ENCODE data around the gene SRPK1.

Gene SRPK1

DNA sequence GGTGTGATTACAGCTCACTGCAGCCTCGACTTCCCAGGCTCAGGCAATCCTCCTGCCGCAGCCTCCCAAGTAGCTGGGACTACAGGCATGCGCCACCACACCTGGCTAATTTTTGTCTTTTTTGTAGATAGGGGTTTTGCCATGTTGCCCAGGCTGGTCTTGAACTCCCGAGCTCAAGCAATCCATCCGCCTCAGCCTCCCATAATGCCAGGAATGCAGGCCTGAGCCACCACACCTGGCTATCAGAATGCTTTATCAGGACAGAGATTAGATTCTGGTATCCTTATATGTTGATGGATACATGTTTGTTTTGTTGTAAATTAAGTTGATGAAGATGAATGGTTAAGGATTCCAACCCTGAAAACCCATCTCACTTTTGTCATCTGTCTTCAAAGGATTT, 91.6 kb downstream of the SRPK1 start:
- no peak for DNase-seq (ENCODE audit: low read depth, low spot score)
- H3K36me3 ChIP-seq (ENCODE audit: control insufficient read depth, insufficient read depth, low read length), result peaks cover 3% of the 10 kb centered on the region; the same call in 1 of the 2 replicates
- H3K4me1 ChIP-seq (ENCODE audit: control insufficient read depth, insufficient read depth, low read length), result no peaks in the 10 kb centered on the region
- H3K9me3 ChIP-seq (ENCODE audit: control insufficient read depth, insufficient read depth, low read length), result no peaks in the 10 kb centered on the region
- WGBS (ENCODE audit: insufficient coverage, insufficient read length), result no CpG with 5 or more reads among the region's 5 CpGs
- no peak overlapping the region for H3K27ac ChIP-seq (ENCODE audit: low read length)
- no peak overlapping the region for H3K4me3 ChIP-seq (ENCODE audit: low read length)
- H3K27me3 ChIP-seq (ENCODE audit: control insufficient read depth, insufficient read depth, low read length), result peaks cover 2% of the 10 kb centered on the region; the same call in 1 of the 2 replicates

DNA sequence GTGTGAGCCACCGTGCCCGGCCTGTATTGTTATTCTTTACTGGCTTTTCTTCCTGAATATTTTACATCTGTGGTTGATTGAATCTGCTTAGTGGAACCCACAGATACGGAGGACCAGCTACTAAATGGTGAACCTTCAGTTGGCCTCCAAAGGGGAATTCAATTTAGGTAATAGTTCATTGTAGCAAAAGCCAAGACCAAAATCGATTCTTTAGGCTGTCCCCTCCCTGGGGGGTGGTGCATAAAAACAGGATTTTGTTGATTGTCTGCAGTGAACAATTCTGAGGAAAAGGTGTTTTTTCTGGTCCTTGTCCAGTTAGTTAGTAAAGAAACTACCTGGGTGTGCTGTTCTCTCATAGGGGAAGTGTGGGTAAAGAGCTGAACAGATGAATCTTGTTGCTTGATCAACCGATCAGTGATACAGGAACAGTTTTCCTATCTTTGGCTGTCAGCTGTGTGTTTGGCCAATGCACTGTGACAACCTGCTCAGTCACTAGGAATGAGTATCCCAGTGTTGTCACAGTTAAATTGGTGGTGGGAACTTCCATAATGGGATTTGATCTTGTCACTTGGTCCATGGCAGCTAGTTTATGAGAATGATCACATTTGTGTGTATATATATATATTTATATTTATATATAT, 96.2 kb downstream of the SRPK1 start:
- Histone ChIP-seq H3K36me3 (ENCODE audit: control insufficient read depth, insufficient read depth, low read length) (no peaks in the 10 kb centered on the region), H3K4me3 (ENCODE audit: low read length) (no peak overlapping the region), H3K9me3 (ENCODE audit: control insufficient read depth, insufficient read depth, low read length) (no peaks in the 10 kb centered on the region), H3K27me3 (ENCODE audit: control insufficient read depth, insufficient read depth, low read length) (peaks cover 2% of the 10 kb centered on the region; the same call in 1 of the 2 replicates), H3K27ac (ENCODE audit: low read length) (no peak overlapping the region), H3K4me1 (ENCODE audit: control insufficient read depth, insufficient read depth, low read length) (no peaks in the 10 kb centered on the region)
- no CpG with 5 or more reads among the region's 5 CpGs for WGBS (ENCODE audit: insufficient coverage, insufficient read length)
- no peak for DNase-seq (ENCODE audit: low read depth, low spot score)

DNA sequence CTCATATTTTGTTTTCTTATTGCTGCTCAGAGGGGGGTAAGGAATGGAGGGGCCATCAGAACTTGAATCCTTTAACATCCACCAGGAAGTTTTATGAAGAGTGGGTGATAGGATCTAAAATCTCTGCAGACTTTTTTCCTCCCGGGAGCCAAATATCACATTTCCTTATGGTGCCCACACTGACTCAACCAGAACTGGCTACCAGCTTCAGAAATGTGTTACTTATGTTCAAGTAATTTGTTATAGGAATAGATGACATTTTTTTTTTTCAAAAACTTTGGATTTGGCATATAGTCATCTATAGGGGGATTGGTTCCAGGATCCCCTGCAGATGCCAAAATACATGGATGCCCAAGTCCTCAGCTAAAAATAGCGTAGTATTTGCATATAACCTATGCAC, 97.3 kb downstream of the SRPK1 start:
- no peak for DNase-seq (ENCODE audit: low read depth, low spot score)
- H3K9me3 ChIP-seq (ENCODE audit: control insufficient read depth, insufficient read depth, low read length), result no peaks in the 10 kb centered on the region
- peaks cover 2% of the 10 kb centered on the region; the same call in 1 of the 2 replicates for H3K27me3 ChIP-seq (ENCODE audit: control insufficient read depth, insufficient read depth, low read length)
- H3K27ac ChIP-seq (ENCODE audit: low read length), result no peak overlapping the region
- H3K36me3 ChIP-seq (ENCODE audit: control insufficient read depth, insufficient read depth, low read length), result no peaks in the 10 kb centered on the region
- H3K4me1 ChIP-seq (ENCODE audit: control insufficient read depth, insufficient read depth, low read length), result no peaks in the 10 kb centered on the region
- H3K4me3 ChIP-seq (ENCODE audit: low read length), result no peak overlapping the region
- WGBS (ENCODE audit: insufficient coverage, insufficient read length), result no CpG with 5 or more reads among the region's 2 CpGs

DNA sequence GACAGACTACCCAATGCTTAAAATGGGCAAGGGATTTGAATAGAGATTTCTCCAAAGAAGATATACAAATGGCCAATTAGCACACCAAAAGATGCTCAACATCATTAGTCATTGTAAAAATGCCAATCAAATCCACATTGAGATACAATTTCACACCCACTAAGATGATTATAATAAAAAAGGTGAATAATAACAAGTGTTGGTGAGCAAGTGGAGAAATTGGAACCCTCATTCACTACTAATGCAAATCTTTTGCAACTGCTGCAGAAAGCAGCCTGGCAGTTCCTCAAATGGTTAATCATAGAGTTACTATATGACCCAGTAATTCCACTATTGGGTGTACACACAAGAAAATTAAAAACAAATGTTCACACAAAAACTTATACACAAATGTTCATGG, 103.4 kb downstream of the SRPK1 start:
- H3K4me3 ChIP-seq (ENCODE audit: low read length), result no peak overlapping the region

DNA sequence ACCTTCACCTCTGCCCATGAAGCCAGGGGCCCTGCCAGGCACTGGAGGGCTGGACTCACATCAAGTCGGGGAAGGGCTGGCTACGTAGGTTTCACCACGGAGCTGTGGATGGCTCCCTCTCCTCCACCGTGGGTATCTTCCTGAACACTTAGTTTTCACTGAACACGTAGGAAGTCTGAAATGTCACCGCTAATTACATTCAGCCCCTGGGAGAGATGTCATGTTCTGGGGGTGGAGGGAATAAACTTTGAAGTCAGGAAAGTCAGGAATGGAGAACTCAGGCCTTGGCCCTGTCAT, 109.3 kb downstream of the SRPK1 start:
- no peaks in the 10 kb centered on the region for H3K27me3 ChIP-seq (ENCODE audit: control insufficient read depth, insufficient read depth, low read length)
- H3K9me3 ChIP-seq (ENCODE audit: control insufficient read depth, insufficient read depth, low read length), result no peaks in the 10 kb centered on the region
- H3K27ac ChIP-seq (ENCODE audit: low read length), result no peak overlapping the region
- H3K4me3 ChIP-seq (ENCODE audit: low read length), result no peak overlapping the region
- H3K36me3 ChIP-seq (ENCODE audit: control insufficient read depth, insufficient read depth, low read length), result no peaks in the 10 kb centered on the region
- WGBS (ENCODE audit: insufficient coverage, insufficient read length), result no CpG with 5 or more reads among the region's 6 CpGs
- peaks cover 4% of the 10 kb centered on the region for H3K4me1 ChIP-seq (ENCODE audit: control insufficient read depth, insufficient read depth, low read length)
- DNase-seq (ENCODE audit: low read depth, low spot score), result no peak

More for the DNA sequence above, 103.4 kb downstream of the SRPK1 start:
- no peaks in the 10 kb centered on the region for H3K36me3 ChIP-seq (ENCODE audit: control insufficient read depth, insufficient read depth, low read length)
- no peaks in the 10 kb centered on the region for H3K4me1 ChIP-seq (ENCODE audit: control insufficient read depth, insufficient read depth, low read length)
- no peaks in the 10 kb centered on the region for H3K9me3 ChIP-seq (ENCODE audit: control insufficient read depth, insufficient read depth, low read length)
- no peaks in the 10 kb centered on the region for H3K27me3 ChIP-seq (ENCODE audit: control insufficient read depth, insufficient read depth, low read length)
- H3K27ac ChIP-seq (ENCODE audit: low read length), result no peak overlapping the region
- DNase-seq (ENCODE audit: low read depth, low spot score), result no peak

DNA sequence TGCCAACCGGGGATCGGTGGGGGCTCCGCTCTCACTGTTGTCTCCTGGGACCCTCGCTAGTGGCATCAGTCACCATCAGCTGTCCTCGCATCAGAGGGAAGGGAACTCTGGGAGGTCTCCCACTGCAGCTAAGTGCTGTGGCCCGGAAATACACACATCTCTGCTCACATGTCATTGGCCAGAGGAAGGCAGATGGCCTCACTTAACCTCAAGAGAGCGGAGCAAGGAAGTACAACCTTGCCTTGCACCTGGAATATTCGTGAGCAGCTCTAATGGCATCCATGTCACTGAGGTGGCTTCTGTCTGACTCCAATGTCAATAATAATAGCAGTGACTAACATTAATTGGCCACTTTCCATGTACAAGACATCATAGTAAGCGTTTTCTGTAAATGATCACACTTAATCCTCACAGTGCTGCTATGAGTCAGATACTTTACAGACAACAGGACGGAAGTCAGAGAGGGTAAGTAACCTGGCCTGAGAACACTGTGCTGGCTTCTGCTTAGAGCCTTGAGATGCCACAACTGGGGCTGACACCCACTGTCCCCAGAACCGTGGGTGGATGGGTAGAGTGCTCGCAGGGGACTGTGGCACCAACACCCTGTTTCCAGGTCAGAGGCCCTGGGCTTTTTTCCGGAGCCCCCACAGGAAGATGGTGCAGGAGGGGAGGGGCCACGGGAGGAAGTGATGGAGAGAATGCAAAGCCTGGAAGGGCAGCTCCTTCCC, 109.8 kb downstream of the SRPK1 start:
- Histone ChIP-seq H3K27me3 (ENCODE audit: control insufficient read depth, insufficient read depth, low read length) (no peaks in the 10 kb centered on the region), H3K9me3 (ENCODE audit: control insufficient read depth, insufficient read depth, low read length) (no peaks in the 10 kb centered on the region), H3K4me1 (ENCODE audit: control insufficient read depth, insufficient read depth, low read length) (peaks cover 4% of the 10 kb centered on the region), H3K4me3 (ENCODE audit: low read length) (no peak overlapping the region), H3K36me3 (ENCODE audit: control insufficient read depth, insufficient read depth, low read length) (no peaks in the 10 kb centered on the region), H3K27ac (ENCODE audit: low read length) (no peak overlapping the region)
- DNase-seq (ENCODE audit: low read depth, low spot score), result no peak
- WGBS (ENCODE audit: insufficient coverage, insufficient read length), result no CpG with 5 or more reads among the region's 14 CpGs

DNA sequence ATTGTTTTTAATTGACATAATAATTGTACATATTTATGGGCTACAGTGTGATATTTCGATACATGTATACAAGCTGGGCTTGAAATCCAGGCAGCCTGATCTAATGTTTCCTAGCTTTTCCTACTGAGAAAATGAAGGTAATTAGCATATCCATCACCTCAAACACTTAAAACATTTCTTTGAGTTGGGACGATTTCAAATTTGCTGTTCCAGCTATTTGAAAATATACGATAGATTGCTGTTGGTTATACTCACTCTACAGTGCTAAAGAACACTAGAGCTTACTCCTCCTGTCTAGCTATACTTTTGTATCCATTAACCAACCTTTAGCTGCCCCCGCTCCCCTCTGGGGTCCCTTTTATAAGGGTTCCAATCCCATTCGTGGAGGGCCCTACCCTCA, 111.1 kb downstream of the SRPK1 start:
- Histone ChIP-seq H3K27ac (ENCODE audit: low read length) (no peak overlapping the region), H3K9me3 (ENCODE audit: control insufficient read depth, insufficient read depth, low read length) (no peaks in the 10 kb centered on the region), H3K4me3 (ENCODE audit: low read length) (no peak overlapping the region), H3K27me3 (ENCODE audit: control insufficient read depth, insufficient read depth, low read length) (no peaks in the 10 kb centered on the region), H3K36me3 (ENCODE audit: control insufficient read depth, insufficient read depth, low read length) (no peaks in the 10 kb centered on the region), H3K4me1 (ENCODE audit: control insufficient read depth, insufficient read depth, low read length) (peaks cover 7% of the 10 kb centered on the region)
- no CpG with 5 or more reads among the region's 5 CpGs for WGBS (ENCODE audit: insufficient coverage, insufficient read length)
- DNase-seq (ENCODE audit: low read depth, low spot score), result no peak

DNA sequence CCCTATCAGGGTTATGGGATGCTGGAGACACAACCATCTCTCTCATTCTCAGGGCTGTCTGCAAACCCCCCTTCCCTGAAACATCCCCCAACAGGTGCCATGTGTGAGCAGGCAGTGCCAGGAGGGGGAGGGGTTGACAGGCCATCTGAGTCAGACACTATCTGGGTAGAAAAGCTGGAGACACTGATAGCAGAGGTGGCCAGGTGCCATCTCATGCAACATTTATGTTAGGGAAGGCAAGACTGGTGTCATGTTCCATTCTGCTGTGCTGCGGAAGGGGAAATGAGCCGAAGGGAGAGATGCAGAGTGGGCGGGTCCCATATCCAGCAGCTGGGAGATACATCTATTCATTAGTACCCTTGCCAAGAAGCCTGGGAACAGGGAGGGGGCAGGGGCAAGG, 112.2 kb downstream of the SRPK1 start:
- H3K9me3 ChIP-seq (ENCODE audit: control insufficient read depth, insufficient read depth, low read length), result no peaks in the 10 kb centered on the region
- no peak overlapping the region for H3K4me3 ChIP-seq (ENCODE audit: low read length)
- WGBS (ENCODE audit: insufficient coverage, insufficient read length), result no CpG with 5 or more reads among the region's 3 CpGs
- H3K27me3 ChIP-seq (ENCODE audit: control insufficient read depth, insufficient read depth, low read length), result no peaks in the 10 kb centered on the region
- no peaks in the 10 kb centered on the region for H3K36me3 ChIP-seq (ENCODE audit: control insufficient read depth, insufficient read depth, low read length)
- H3K27ac ChIP-seq (ENCODE audit: low read length), result no peak overlapping the region
- peaks cover 7% of the 10 kb centered on the region for H3K4me1 ChIP-seq (ENCODE audit: control insufficient read depth, insufficient read depth, low read length)
- no peak for DNase-seq (ENCODE audit: low read depth, low spot score)

DNA sequence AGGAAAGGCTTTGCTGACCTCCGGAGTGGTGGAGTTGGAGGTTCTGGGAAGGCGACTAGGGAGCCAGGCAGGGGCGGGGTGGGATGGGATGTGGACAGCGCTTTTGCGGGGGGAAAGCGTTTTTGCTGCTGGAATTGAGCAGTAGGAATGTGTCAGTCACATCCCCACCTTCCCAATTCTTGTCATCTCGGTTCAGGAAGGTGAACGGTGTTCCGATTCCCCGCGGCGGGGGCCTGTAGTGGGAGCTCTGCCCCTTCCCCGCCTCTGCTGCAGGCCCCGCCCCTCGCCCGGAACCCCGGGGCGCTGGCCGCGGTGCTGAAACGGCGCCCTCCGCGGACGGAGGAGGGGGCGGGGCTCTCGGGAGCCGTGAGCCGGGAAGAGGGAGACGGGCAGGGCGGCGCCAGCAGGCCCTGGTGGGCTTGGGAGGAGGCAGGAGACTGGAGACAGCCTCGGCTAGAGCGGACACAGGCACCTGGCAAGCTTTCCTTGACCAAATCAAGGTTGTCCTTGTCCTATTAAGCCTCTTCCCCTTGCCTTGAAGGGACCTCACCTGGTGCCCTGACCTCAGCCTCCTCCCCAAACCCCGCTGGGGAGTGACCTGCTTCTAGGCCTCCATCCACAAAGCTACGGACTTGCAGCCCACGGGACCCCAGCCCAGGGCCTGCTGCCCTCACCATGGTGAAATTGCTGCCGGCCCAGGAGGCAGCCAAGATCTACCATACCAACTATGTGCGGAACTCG, 115.7 kb downstream of the SRPK1 start, which contains the start of gene LHFPL5:
LHFPL5 (plus strand) TSS at position 357 of the 741 bp plus-strand sequence; CDS start at position 676, 319 bp downstream.
- no peaks in the 10 kb centered on the region for H3K27me3 ChIP-seq (ENCODE audit: control insufficient read depth, insufficient read depth, low read length)
- no peaks in the 10 kb centered on the region for H3K9me3 ChIP-seq (ENCODE audit: control insufficient read depth, insufficient read depth, low read length)
- H3K4me3 ChIP-seq (ENCODE audit: low read length), result peak within 1 kb of the TSS; percentile 48; the same call in 1 of the 2 replicates
- H3K36me3 ChIP-seq (ENCODE audit: control insufficient read depth, insufficient read depth, low read length), result no peaks in the 10 kb centered on the region
- no peak within 1 kb of the TSS for H3K27ac ChIP-seq (ENCODE audit: low read length)
- peaks cover 7% of the 10 kb centered on the region for H3K4me1 ChIP-seq (ENCODE audit: control insufficient read depth, insufficient read depth, low read length)
- DNase-seq (ENCODE audit: low read depth, low spot score), result peak; percentile 45
- no CpG with 5 or more reads among the region's 40 CpGs for WGBS (ENCODE audit: insufficient coverage, insufficient read length)

DNA sequence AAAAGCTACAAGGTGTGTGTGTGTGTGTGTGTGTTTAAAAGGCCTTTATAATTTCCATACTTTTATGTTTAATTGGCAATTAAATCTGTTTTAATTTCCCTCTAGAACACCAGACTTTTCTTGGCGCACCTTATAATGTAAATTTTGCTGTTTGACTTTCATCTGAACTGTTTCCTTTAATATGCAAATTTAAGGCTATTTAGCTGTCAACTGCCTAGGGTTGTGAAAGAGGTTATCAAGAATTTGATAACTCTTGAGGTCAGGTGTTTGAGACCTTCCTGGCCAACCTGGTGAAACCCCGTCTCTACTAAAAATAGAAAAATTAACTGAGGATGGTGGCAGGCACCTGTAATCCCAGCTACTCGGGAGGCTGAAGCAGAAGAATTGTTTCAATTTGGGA, 119.8 kb downstream of the SRPK1 start:
- DNase-seq (ENCODE audit: low read depth, low spot score), result no peak
- peaks cover 4% of the 10 kb centered on the region for H3K4me1 ChIP-seq (ENCODE audit: control insufficient read depth, insufficient read depth, low read length)
- H3K27me3 ChIP-seq (ENCODE audit: control insufficient read depth, insufficient read depth, low read length), result no peaks in the 10 kb centered on the region
- no peaks in the 10 kb centered on the region for H3K36me3 ChIP-seq (ENCODE audit: control insufficient read depth, insufficient read depth, low read length)
- H3K27ac ChIP-seq (ENCODE audit: low read length), result no peak overlapping the region
- H3K9me3 ChIP-seq (ENCODE audit: control insufficient read depth, insufficient read depth, low read length), result no peaks in the 10 kb centered on the region
- no CpG with 5 or more reads among the region's 3 CpGs for WGBS (ENCODE audit: insufficient coverage, insufficient read length)
- no peak overlapping the region for H3K4me3 ChIP-seq (ENCODE audit: low read length)
